Kidney tubule cell (primary cell): ENCODE results near the gene EXOSC3.
A peak's percentile ranks its signal among the peaks of the same experiment; 100 is the strongest.
"Not testable (repeated sequence)": the region's sequence is repeated elsewhere in the genome, so short reads cannot be mapped to it uniquely, and the experiment has no call there.

ENCODE experiments used
- DNase-seq: peaks from one replicate; pipeline ENCODE4 v3.0.0-alpha.2; 2018; ENCODE audit warnings: low spot score

EXOSC3 gene

DNA sequence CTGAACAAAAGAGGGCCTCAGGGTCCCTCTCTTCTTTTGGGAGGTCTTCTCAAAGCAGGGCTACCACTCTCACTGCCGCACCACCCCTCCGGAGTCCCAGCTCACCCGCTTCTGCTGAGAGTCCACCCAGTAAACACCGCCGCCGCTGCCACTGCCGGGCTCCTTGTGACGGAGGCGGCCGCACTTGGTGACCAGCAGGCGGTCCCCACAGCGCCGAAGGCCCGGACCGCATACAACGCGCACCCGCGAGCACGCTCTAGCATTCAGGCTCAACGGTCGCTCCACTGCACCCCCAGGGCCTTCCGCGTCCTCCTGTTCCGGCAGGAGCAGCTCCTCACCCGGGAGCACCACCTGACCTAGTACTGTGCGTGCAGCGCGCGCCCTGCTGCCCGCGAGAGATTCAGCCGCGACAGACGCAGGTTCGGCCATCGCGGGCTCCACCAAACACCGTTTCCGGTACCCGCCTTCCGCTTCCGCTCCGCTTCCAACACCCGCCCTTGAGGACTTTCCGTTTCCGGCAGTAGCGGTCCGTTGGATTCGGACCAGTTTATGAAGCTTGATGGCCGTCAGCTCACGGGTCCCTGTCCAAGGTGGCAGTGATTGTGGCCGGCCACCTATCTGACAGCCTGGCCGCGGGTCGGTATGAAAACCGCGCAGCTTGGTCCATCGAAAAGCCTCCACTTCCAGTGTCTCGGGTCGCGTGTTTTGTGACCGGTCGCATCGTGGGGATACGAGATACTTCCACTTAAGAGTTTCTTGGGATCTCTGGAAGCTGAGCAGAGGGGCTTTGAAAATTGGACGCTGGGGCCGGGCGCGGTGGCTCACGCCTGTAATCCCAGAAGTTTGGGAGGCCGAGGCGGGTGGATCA, at the start of gene EXOSC3:
Gene EXOSC3, minus strand, starts transcription at position 449 of the 868 bp plus-strand sequence. Its CDS starts 20 bp downstream, at position 429.
- peak; percentile 94 for DNase-seq

DNA sequence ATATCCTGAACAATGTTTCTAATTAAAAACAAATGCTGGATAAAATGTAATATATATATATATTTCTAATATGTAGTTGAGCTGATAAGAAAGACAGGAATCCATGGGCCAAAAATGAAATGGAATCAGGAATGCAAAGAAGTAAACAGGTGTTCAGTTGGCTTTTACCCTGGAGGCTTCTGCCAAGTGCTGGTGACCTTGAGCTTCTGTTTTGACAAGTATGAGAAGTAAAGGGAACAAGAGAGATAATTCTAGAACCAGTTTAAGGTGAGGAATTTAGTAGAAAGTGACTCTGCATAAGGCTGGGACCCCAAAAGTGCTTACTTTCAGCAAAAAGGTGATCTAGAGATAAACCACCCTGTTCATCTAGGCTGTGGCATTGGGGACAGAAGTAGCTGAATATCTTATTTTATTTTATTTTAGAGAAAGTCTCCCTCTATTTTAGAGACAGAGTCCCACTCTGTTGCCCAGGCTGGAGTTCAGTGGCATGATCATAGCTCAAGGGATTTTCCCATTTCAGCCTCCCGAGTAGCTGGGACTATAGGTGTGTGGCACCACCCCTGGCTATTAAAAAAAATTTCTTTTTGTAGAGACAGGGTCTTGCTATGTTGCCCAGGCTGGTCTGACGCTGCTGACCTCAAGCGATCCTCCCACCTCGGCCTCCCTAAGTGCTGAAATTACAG, 42.8 kb upstream of the EXOSC3 start:
- no peak for DNase-seq

DNA sequence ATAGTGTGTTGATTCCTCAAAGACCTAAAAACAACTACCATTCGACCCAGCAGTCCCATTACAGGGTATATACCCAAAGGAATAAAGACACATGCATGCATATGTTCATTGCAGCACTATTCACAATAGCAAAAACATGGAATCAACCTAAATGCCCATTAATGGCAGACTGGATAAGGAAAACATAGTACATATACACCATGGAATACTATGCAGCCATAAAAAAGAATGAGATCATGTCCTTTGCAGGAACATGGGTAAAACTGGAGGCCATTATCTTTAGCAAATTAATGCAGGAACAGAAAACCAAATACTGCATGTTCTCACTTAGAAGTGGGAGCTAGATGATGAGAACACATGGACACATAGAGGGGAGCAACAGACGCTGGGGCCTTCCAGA, 40.3 kb upstream of the EXOSC3 start:
- DNase-seq: not testable (repeated sequence)

DNA sequence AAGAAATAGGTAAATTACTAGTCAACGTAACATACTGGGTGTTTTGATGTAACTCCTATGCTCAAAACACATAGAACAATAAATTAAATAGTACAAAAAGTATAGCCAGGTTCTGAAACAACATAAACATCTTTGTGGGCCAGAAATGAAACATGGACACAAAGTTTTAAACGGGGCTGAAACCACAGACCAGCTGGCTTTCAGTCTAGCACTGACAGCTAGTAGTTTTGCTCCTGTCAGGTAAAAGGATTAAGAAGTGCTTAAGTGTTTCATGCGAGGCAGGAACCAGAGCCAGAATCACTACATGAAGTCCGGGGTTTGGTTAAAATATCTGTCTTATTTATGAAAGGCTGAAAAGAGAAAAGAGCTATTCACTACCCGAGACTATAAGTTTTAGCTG, 35.3 kb upstream of the EXOSC3 start:
- DNase-seq: no peak

DNA sequence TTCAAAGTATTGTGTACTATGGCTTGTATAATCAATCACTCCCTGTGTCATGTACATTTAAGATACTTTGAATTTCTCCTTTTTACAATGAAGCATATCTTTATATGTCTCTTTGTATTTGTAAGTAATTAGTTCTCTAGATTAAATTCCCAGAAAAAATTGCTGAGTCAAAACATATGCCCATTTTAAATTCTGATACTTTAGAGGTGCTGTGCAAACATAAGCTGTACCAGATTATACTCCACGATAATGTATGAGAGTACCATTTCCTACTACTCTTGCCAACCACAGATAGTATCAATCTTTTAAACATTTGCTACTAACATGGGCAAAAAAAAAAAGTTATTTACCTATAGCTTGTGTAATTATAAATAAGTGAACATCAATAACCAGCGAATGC, 34.0 kb upstream of the EXOSC3 start:
- DNase-seq: no peak

DNA sequence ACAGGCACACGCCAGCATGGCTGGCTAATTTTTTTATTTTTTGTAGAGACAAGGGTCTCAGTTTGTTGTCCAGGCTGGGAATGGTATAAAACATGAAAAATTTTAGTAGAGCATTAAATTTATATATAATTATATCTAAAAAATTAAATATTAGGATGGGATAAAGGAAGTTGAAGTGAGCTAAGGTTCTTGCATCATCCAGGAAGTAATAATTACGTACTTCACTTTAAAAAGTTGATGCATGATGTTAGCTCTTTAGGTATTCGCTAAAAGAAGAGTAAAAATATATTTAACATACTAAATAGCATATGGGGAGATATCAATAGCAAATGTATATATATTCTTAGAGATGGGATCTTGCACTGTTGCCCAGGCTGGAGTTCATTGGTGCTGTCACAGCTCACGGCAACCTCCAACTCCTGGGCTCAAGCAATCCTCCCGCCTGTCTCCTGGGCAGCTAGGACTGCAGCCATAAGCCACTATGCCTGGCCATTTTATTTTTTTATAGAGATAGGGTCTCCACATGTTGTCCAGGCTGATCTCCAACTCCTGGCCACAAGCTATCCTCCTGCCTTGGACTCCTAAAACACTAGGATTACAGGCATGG, 28.0 kb upstream of the EXOSC3 start:
- no peak for DNase-seq

DNA sequence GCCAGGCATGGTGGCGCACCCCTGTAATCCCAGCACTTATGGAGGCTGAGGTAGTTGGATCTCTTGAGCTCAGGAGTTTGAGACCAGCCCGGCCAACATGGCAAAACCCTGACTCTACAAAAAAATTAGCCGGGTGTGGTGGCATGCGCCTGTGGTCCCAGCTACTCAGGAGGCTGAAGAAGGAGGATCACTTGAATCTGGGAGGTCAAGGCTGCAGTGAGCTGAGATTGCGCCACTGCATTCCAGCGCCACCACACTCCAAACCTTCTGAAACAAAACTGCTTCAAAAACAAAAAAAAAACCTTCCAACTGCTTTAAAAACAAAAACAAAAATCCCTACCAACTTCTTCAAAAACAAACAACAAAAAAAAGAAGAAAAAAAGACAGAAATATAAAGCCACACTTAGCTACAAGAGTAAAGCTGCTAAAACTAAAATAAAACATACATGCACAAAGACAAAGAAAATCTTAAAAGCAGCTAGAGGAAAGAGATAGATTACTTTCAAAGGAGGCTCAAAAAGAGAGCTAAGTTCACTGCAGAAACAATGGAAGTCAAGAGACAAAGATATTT, 27.1 kb upstream of the EXOSC3 start:
- no peak for DNase-seq

DNA sequence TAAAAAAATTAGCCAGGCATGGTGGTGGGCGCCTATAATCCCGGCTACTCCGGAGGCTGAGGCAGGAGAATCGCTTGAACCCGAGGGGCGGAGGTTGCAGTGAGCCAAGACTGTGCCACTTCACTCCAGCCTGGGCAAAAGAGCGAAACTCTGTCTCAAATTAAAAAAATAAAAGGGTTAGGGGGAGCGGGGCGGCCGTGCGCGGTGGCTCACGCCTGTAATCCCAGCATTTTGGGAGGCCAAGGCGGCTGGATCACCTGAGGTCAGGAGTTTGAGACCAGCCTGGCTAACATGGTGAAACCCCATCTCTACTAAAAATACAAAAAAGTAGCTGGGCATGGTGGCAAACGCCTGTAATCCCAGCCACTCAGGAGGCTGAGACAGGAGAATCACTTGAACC, 24.8 kb upstream of the EXOSC3 start:
- not testable (repeated sequence) for DNase-seq

DNA sequence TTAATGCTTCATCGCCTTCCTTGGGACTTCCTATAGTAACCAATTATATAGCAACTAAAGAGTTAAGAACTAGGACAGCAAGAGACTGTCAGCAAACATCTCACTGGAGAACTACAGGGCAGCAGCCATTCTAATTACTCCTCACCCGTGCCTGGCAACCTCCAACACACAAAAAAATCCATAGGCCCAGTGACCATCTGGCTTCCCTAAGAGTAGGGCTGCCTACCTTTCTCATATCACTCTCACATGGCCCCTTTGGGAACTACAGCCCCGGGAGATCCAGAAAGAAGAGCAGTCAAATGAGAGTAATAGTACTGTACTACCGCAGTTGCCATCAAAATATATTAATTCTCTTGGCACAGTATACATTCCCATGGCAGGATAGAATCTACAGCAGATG, 21.4 kb upstream of the EXOSC3 start:
- DNase-seq: no peak

DNA sequence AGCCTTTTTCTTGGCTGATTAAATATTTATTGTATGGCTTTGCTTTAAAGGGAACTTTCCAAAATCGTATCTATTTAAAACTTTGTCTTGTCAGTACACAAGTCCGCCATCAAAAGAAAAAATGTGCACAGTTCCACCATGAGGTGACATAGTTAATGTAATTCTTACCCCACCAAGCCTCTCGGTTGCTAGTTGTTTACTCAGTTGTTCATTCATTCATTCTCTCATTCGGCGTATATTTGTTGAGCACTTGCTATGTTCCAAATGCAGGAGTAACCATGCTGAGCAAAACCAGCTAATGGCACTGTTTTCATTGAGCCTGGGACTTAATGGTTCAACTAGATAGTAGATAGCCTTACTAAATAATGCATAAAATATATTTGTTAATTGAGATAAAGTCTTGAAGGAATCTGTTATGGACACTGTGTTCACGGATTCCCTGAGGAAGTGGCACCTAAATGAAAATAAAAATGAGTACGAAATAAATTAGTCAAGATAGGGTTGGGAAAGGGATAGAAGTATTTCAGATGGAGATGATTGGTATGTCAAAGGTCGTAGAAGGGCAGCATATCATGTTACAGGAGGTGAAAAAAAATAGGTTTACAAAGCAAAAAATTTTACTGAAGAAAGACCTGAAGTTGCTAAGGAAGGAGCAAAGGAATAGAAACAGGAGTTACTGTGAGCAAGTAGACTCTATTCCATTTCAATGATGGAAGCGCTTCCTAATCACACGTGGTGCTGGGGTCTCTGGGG, 17.3 kb upstream of the EXOSC3 start:
- no peak for DNase-seq

DNA sequence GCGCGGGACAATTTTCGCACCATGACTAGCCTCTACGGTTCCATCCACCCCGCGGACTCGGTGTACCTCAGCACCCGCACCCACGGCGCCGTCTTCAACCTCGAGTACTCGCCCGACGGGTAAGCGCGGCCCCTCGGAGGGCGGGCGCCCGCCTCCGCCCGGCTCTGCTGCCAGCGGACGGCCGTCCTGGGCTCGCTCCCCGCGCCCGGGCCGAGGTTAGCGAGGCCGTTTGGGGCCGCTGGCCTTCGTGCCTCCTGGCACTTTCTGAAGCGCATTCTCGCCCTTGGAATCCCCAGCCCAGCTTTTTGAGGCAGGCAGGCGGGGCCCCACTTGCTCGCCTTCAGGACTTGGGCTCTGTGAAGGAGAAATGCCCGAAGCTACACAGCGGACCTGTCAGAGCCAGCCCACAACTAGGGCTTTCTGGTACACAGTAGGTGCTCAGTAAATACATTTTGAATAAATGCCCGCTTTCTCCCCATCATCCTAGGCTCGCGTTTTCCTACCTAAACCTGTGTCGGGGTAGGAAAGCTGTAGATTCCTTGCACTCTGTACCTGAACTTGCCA, 16.5 kb upstream of the EXOSC3 start:
- peak; percentile 39 for DNase-seq

DNA sequence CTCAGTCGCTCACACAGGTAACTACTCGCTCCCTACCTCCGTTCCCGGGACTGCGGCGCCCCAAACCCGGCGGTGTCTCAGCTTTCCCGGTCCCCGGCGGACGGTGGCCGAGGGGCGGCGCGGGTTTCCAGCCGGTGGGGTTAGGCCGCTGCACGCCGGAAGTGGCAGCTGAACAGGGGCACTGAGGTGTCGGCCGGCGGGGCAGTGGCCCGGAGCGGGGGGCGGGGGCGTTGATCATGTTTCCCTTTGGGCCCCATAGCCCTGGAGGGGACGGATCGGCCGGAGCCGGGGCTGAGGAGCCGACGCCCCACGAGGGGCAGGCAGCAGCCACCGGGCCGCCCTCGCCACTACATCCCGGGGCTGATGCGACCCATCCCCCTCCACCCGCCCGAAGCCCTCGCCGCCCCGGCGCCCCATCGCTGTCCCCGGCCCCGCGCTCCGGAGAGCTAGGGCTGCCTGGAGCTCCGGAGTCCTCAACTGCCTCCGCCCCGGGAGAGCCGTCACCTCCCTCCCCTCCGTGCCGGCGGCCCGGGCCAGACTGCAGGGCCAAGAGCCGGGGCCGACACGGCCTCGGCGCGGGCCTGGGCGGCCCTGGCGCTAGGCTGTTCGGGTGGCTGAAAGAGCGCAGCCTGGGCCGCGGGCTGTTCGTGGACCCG, 15.9 kb upstream of the EXOSC3 start, which contains the start of gene DCAF10:
Gene DCAF10, plus strand, starts transcription at position 167 of the 656 bp plus-strand sequence. Its CDS starts 70 bp downstream, at position 237.
- DNase-seq: peak; percentile 90

DNA sequence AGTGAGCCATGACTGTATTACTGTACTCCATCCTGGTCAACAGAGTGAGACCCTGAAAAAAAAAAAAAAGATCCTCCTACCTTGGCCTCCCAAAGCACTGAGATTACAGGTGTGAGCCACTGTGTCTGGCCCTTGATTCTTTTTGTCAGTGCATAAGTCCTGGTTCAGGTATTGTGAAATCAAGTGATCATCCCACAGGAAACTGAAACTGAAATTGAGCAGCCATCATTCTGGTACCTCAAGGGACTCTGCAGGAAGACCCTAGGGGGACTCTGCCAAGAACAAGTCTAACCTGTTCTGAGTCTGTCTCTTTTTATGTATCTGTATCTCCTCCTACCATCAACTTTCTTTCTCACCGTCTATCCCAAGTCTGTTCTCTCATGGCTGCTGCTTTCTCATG, 13.8 kb upstream of the EXOSC3 start:
- no peak for DNase-seq

DNA sequence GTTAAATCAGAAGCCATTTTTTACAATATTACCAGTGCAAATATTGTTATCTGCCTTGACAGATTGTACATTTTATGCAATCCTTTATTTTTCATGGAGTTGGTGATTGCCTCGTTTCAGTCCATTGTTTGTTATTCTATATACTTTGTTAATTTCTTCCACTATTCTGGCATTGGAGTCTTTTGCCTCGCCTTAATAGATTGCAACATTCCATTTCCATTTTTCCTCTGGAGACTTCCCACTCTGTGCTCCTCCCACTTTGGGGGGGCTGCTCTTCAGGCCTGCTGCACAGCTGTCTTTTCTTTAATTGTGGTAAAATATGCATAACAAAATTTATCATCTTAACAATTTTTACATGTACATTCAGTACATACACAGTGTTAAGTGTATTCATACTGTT, 11.4 kb upstream of the EXOSC3 start:
- DNase-seq: no peak

DNA sequence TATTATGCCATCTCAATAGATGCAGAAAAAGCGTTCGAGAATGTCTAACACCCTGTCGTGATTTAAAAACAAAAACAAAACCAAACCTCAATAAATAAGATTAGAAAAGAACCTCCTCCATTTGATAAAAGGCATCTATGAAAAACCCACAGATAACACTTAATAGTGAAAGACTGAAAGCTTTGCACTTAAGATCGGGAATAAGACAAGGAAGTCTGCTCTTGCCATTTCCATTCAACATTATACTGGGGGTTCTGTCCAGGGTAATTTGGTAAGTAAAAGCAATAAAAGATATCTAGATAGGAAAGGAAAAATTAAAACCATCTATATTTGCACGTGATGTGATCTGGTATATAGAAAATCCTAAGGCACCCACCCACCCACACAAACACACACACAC, 7.3 kb upstream of the EXOSC3 start:
- no peak for DNase-seq

DNA sequence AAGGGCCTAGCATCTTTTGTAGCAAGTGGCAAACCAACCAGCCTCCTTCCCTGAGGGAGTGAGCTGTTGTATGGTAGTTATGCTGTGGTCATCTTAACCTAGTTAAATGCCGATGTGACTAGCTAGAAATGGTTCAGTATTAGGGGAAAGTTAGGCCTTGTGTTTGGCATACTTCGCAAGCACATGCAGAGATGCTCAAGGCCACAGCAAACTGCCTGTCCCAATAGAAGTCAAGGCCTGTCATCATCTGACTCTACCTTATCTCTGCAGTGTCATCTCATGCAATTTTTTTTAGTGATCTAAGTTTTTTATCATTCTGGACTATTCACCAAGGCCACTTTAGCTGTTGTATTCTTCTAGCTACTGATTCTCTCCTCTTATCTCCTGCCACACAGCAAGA, 5.2 kb upstream of the EXOSC3 start:
- DNase-seq: no peak

DNA sequence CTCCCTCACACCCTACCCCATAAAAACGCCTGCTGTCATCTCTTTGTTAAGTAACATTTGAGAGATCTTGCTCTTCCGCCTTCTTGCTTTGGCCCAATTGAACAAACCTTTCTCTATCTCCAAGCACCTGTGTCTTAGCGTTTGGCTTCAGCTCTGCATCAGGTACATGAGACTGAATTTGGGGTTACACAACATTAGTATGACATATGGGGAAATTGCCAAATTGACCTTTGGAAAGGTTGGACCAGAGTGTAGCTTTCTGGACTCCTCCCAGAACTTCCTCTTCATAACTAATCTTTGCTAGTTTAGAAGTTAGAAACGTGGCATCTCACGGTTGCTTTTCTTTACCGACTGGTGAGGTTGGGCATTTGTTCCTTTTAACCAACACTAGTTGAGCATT, 3.5 kb upstream of the EXOSC3 start:
- no peak for DNase-seq

DNA sequence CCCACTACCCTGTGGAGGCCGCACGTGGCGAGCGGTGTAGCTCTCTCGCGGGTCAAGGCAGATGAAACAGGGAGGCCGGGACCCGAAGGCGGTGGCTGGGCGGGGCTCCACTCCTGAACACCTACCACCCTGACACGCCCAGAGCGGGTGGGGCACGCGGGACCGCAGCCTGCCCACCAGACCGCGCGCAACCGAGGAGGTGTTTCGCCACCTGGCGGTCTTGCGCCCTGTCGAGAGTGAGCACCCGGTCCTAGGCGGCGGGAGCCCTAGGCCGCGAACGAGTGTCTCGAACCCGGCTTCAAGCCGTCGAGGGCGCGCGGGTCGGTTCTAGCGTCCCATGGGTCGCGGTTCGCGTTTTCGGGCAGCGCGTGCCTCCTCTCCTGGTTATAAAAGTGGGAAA, 2.2 kb upstream of the EXOSC3 start:
- no peak for DNase-seq

DNA sequence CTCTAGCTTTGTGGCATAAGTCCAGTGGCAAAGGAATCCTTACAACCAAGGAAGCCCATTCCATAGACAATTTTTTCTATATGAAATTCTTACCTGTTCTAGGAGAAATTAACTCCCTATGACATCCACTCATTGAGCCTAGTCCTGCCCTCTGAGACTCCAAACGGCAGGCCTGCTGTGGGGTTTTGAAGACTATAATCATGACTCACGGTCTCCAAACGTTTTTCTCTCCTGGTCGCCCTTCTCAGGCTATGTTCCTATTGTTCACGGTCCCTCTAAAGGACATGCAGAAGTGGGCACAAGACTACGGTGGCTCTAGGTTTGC, 611 bp downstream of the EXOSC3 start:
- peak; percentile 23 for DNase-seq

DNA sequence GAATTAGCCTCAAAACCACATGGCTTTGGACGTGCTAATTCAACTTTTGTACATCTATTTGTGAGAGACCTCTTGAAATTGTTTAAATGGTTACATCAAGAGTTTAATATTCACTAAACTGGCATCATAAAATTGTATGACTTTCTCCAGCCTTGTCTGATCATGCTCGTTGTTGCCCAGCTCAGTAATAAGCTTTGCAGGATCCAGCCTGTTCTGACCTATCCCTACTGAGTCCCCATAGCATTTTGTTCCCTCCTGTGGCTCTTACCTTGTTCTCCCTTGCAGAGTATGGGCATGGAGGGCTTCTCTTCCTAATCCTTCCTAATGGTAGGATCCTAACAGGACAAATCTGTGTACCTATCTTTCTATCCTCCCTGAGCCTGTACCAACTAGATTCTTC, 6.3 kb downstream of the EXOSC3 start:
- no peak for DNase-seq

DNA sequence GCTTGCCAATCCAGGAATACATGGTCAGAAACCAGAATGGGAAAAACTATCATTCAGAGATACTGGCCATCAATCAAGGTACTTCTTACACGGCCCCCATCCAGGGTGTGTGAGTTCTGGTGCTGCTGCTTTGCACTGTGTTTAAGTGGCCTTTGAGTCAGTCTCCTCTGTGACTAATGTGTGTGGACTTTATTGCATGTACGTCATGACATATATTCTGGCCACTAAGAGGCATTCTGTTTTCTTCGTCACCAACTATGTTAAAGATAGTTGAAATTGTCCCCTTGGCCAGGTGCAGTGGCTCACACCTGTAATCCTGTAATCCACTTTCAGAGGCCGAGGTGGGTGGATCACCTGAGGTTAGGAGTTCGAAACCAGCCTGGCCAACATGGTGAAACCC, 8.5 kb downstream of the EXOSC3 start:
- no peak for DNase-seq
